ENCODE data around the gene NDOR1.

DNA sequence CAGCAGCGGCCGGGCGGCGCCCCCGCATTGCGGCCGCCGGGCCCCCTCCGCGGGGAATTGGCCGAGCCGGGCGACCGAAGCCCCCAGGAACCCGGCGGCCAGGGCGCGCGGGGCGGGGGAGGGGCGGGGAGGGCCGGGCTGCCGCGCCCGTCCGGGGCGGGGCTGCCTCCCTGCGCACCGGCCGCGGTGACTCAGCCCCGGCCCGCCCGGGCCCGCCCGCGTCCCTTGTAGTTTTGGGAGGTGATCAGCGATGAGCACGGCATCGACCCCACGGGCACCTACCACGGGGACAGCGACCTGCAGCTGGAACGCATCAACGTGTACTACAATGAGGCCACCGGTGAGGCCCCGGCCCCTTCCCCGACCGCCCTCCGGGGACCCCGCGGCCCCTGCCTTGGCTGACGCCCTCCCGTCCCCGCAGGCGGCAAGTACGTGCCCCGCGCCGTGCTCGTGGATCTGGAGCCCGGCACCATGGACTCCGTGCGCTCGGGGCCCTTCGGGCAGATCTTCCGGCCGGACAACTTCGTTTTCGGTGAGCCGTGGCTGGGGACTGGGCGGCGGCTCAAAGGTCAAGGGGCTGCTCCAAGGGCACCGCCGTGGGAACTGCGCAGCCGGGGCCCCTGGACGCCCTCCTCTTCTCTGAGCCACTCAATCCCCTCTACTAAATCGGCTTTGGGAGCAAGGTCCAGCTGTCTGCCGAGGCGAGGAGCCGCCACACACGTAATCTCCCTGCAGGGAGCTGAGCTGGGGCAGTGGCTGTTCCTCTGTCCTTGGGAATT lies 36.2 kb downstream of the NDOR1 start:
- no peak for TF ChIP-seq CTCF (IDR thresholded peaks at IDR 0.05; ENCODE audit: low read depth, low read length, poor library complexity, severe bottlenecking)
- no peak for TF ChIP-seq EZH2phosphoT487 (IDR thresholded peaks at IDR 0.05; ENCODE audit: borderline replicate concordance, low read length)
